ENCODE measurements around the gene NPIPB13.
"Not testable (repeated sequence)": the region's sequence is repeated elsewhere in the genome, so short reads cannot be mapped to it uniquely, and the experiment has no call there.

Gene NPIPB13

GRCh38 chr16:30248379-30248778 lies at the start of gene NPIPB13:
Gene NPIPB13 (minus strand): TSS chr16:30248479. CDS start chr16:30245573, 2,906 bp downstream.
- not testable (repeated sequence) for DNase-seq

GRCh38 chr16:30282357-30282756 lies 34.1 kb upstream of the NPIPB13 start:
- not testable (repeated sequence) for DNase-seq

- DNase-seq = not testable (repeated sequence)
Observed at GRCh38 chr16:30278523-30278922, 30.2 kb upstream of the NPIPB13 start.

GRCh38 chr16:30217082-30217481 lies 31.2 kb downstream of the NPIPB13 start:
- peak; percentile 0 for DNase-seq

GRCh38 chr16:30211414-30211813 lies 36.9 kb downstream of the NPIPB13 start:
- DNase-seq = not testable (repeated sequence)

GRCh38 chr16:30209032-30209431 lies 39.2 kb downstream of the NPIPB13 start:
- DNase-seq = not testable (repeated sequence)

- not testable (repeated sequence) for DNase-seq
Observed at GRCh38 chr16:30207063-30207704, 41.1 kb downstream of the NPIPB13 start.

GRCh38 chr16:30206252-30206651 lies 42.0 kb downstream of the NPIPB13 start:
- DNase-seq = not testable (repeated sequence)

- DNase-seq = peak; percentile 13
Observed at GRCh38 chr16:30205541-30206236, 42.6 kb downstream of the NPIPB13 start.

- DNase-seq = not testable (repeated sequence)
Observed at GRCh38 chr16:30199608-30200343, 48.5 kb downstream of the NPIPB13 start.

GRCh38 chr16:30199049-30199448 lies 49.2 kb downstream of the NPIPB13 start, which contains the start of gene SULT1A3:
Gene SULT1A3 (plus strand): TSS chr16:30199255. CDS start chr16:30200729, 1,474 bp downstream.
- DNase-seq = not testable (repeated sequence)
